GM11168 (cell line): ENCODE measurements around the gene FRMPD4.

Experiments used
- in situ Hi-C: fragments of 300-500 bp; cut with MboI; formaldehyde crosslinking; loops from one replicate; pipeline ENCODE4 v1.12.0; 2022; ENCODE audit warnings: low sequenced_read_pairs; ENCODE audit not compliant: unreplicated experiment

The FRMPD4 gene

GRCh38 chrX:12349201-12349600 lies 210.9 kb downstream of the FRMPD4 start:
- in situ Hi-C loops: no loop called here

GRCh38 chrX:12352922-12353321 lies 214.6 kb downstream of the FRMPD4 start:
- in situ Hi-C loops: no loop called here

GRCh38 chrX:12360383-12360782 lies 222.1 kb downstream of the FRMPD4 start:
- in situ Hi-C loops: no loop called here

GRCh38 chrX:12360986-12361598 lies 222.8 kb downstream of the FRMPD4 start:
- in situ Hi-C loops: no loop called here

- in situ Hi-C loops: no loop called here
Observed at GRCh38 chrX:12363216-12363615, 224.9 kb downstream of the FRMPD4 start.

GRCh38 chrX:12366440-12366839 lies 228.2 kb downstream of the FRMPD4 start:
- in situ Hi-C loops: no loop called here

- in situ Hi-C loops: no loop called here
Observed at GRCh38 chrX:12367254-12367653, 229.0 kb downstream of the FRMPD4 start.

GRCh38 chrX:12370497-12370986 lies 232.3 kb downstream of the FRMPD4 start:
- in situ Hi-C loops: no loop called here

GRCh38 chrX:12372111-12372510 lies 233.8 kb downstream of the FRMPD4 start:
- in situ Hi-C loops: no loop called here

GRCh38 chrX:12374286-12374685 lies 236.0 kb downstream of the FRMPD4 start:
- in situ Hi-C loops: no loop called here

- in situ Hi-C loops: no loop called here
Observed at GRCh38 chrX:12378253-12378652, 240.0 kb downstream of the FRMPD4 start.

GRCh38 chrX:12378706-12379105 lies 240.4 kb downstream of the FRMPD4 start:
- in situ Hi-C loops: no loop called here

- in situ Hi-C loops: no loop called here
Observed at GRCh38 chrX:12379671-12380070, 241.4 kb downstream of the FRMPD4 start.

GRCh38 chrX:12383196-12383595 lies 244.9 kb downstream of the FRMPD4 start:
- in situ Hi-C loops: no loop called here

- in situ Hi-C loops: no loop called here
Observed at GRCh38 chrX:12390301-12390700, 252.0 kb downstream of the FRMPD4 start.

- in situ Hi-C loops: no loop called here
Observed at GRCh38 chrX:12396584-12396983, 258.3 kb downstream of the FRMPD4 start.

- in situ Hi-C loops: no loop called here
Observed at GRCh38 chrX:12400218-12400617, 261.9 kb downstream of the FRMPD4 start.

GRCh38 chrX:12401252-12401651 lies 263.0 kb downstream of the FRMPD4 start:
- in situ Hi-C loops: no loop called here

GRCh38 chrX:12403474-12404082 lies 265.3 kb downstream of the FRMPD4 start:
- in situ Hi-C loops: no loop called here

GRCh38 chrX:12405306-12405705 lies 267.0 kb downstream of the FRMPD4 start:
- in situ Hi-C loops: no loop called here

- in situ Hi-C loops: no loop called here
Observed at GRCh38 chrX:12410523-12410922, 272.2 kb downstream of the FRMPD4 start.

GRCh38 chrX:12411831-12412230 lies 273.6 kb downstream of the FRMPD4 start:
- in situ Hi-C loops: no loop called here
